H1 (cell line): ENCODE measurements around the gene NRXN3. TPM values are rescaled to one million over a fixed set of nuclear protein-coding genes. Genes with fewer than 3 reads are reported as not detected.

ENCODE experiments used
- CTCF ChIA-PET: fragments of 300-600 bp; sonication (Branson Sonifier 250); formaldehyde crosslinking; loops from one replicate; lab custom pipeline; 2021; ENCODE audit not compliant: partially characterized antibody; lab: Charles Lee
- POLR2A ChIA-PET: fragments of 300-600 bp; sonication (Branson Sonifier 250); formaldehyde crosslinking; loops from one replicate; lab custom pipeline; 2021; ENCODE audit warnings: inconsistent platforms; ENCODE audit not compliant: partially characterized antibody; lab: Charles Lee
- DNase-seq, 2 experiments: peaks; one replicate each; pipeline versions ENCODE4 v3.0.0 to v3.0.0-alpha.2; 2010 to 2022; ENCODE audit warnings: low spot score in 2 of 2, low read depth in 1 of 2, mixed read lengths in 1 of 2
- FAIRE-seq: peaks from 2 replicates; lab custom pipeline; 2011; peaks lifted over from hg19 to GRCh38; lab: Jason Lieb, UNC
- H2AFZ ChIP-seq: 2 replicates; pipeline ENCODE4 v1.8.1; 2012; ENCODE audit warnings: low read length, inconsistent platforms
- H2AK5ac ChIP-seq: 2 replicates; pipeline ENCODE4 v1.6.1; 2013; ENCODE audit warnings: low read depth, low read length
- H2BK120ac ChIP-seq: replicated peaks from 2 replicates; pipeline ENCODE3; 2013; ENCODE audit warnings: low read depth, low read length, inconsistent platforms
- H2BK12ac ChIP-seq: 2 replicates; pipeline ENCODE4 v1.6.1; 2013; ENCODE audit warnings: low read depth, low read length
- H2BK15ac ChIP-seq: 2 replicates; pipeline ENCODE4 v1.6.1; 2013; ENCODE audit warnings: low read length
- H2BK20ac ChIP-seq: 2 replicates; pipeline ENCODE4 v1.6.1; 2013; ENCODE audit warnings: low read length
- H2BK5ac ChIP-seq: 2 replicates; pipeline ENCODE4 v1.6.1; 2013; ENCODE audit warnings: low read depth, low read length
- H3K14ac ChIP-seq: 2 replicates; pipeline ENCODE4 v1.6.1; 2013; ENCODE audit warnings: inconsistent platforms; ENCODE audit not compliant: insufficient read length
- H3K18ac ChIP-seq: 2 replicates; pipeline ENCODE4 v1.6.1; 2013; ENCODE audit warnings: low read length; ENCODE audit errors: extremely low read depth
- H3K23ac ChIP-seq: 2 replicates; pipeline ENCODE4 v1.6.1; 2013; ENCODE audit warnings: inconsistent platforms; ENCODE audit not compliant: insufficient read length
- H3K23me2 ChIP-seq: 2 replicates; pipeline ENCODE4 v1.6.1; 2013; ENCODE audit warnings: low read depth, low read length
- H3K27ac ChIP-seq: 2 replicates; pipeline ENCODE4 v1.6.1; 2011; ENCODE audit warnings: low read depth, low read length, inconsistent platforms
- H3K27me3 ChIP-seq, 4 experiments: replicated peaks in 1 of 4; 1 replicate in 1 of 4; 2 replicates in 3 of 4; pipeline versions ENCODE4 v1.6.1 to v1.8.1; 2011 to 2013; ENCODE audit warnings: low read length in 3 of 4, mild to moderate bottlenecking in 3 of 4, inconsistent platforms in 2 of 4, mixed read lengths in 2 of 4, moderate library complexity in 1 of 4; ENCODE audit not compliant: control insufficient read depth in 3 of 4, insufficient read depth in 3 of 4; ENCODE audit errors: extremely low read depth in 1 of 4
- H3K36me3 ChIP-seq, 4 experiments: 2 replicates each; pipeline versions ENCODE4 v1.6.1 to v1.8.1; 2011 to 2013; ENCODE audit warnings: mild to moderate bottlenecking in 4 of 4, low read length in 3 of 4, moderate library complexity in 2 of 4, control low read depth in 1 of 4, inconsistent platforms in 1 of 4; ENCODE audit not compliant: insufficient read depth in 4 of 4, control insufficient read depth in 2 of 4
- H3K4ac ChIP-seq: replicated peaks from 2 replicates; pipeline ENCODE3; 2013; ENCODE audit warnings: low read length, low read depth, mixed read lengths, inconsistent platforms; ENCODE audit not compliant: insufficient read length
- H3K4me1 ChIP-seq, 4 experiments: replicated peaks in 1 of 4; 1 replicate in 1 of 4; 2 replicates in 3 of 4; pipeline versions ENCODE4 v1.6.1 to v1.8.1; 2011 to 2013; ENCODE audit warnings: low read length in 3 of 4, inconsistent platforms in 2 of 4, mixed read lengths in 1 of 4; ENCODE audit not compliant: insufficient read depth in 4 of 4, control insufficient read depth in 3 of 4
- H3K4me2 ChIP-seq, 2 experiments: 2 replicates each; pipeline versions ENCODE4 v1.6.1 to v1.8.1; 2011 to 2013; ENCODE audit warnings: low read depth in 2 of 2, low read length in 2 of 2, control low read depth in 1 of 2, inconsistent platforms in 1 of 2, mild to moderate bottlenecking in 1 of 2; ENCODE audit not compliant: insufficient read depth in 1 of 2
- H3K4me3 ChIP-seq, 4 experiments: fragments of 200-600, 300-600 bp in 1 of 4; sonication (generic), shearing (Covaris generic), sonication (Bioruptor Twin) in 1 of 4; 2 replicates each; pipeline versions ENCODE4 v1.5.1 to v1.8.1; 2011 to 2016; ENCODE audit warnings: low read length in 4 of 4, low read depth in 3 of 4, control low read depth in 2 of 4, inconsistent platforms in 2 of 4, mild to moderate bottlenecking in 2 of 4, mixed read lengths in 1 of 4, moderate library complexity in 1 of 4; ENCODE audit not compliant: insufficient read depth in 2 of 4; ENCODE audit errors: extremely low read depth in 1 of 4
- H3K56ac ChIP-seq: replicated peaks from 2 replicates; pipeline ENCODE3; 2013; ENCODE audit warnings: low read depth, mild to moderate bottlenecking, mixed read lengths, low read length, inconsistent platforms; ENCODE audit not compliant: insufficient read length
- H3K79me1 ChIP-seq: 2 replicates; pipeline ENCODE4 v1.6.1; 2013; ENCODE audit warnings: low read depth, low read length, control low read depth
- H3K79me2 ChIP-seq, 2 experiments: 2 replicates each; pipeline versions ENCODE4 v1.6.1 to v1.8.1; 2012 to 2013; ENCODE audit warnings: low read length in 2 of 2, mild to moderate bottlenecking in 2 of 2, inconsistent platforms in 1 of 2; ENCODE audit not compliant: insufficient read depth in 2 of 2, control insufficient read depth in 1 of 2
- H3K9ac ChIP-seq, 4 experiments: replicated peaks in 1 of 4; 1 replicate in 1 of 4; 2 replicates in 3 of 4; pipeline versions ENCODE4 v1.6.1 to v1.8.1; 2011 to 2013; ENCODE audit warnings: low read depth in 3 of 4, low read length in 3 of 4, control low read depth in 2 of 4, mild to moderate bottlenecking in 2 of 4, moderate library complexity in 2 of 4, inconsistent platforms in 1 of 4; ENCODE audit errors: extremely low read depth in 1 of 4
- H3K9me3 ChIP-seq, 2 experiments: 2 replicates each; pipeline versions ENCODE4 v1.6.1 to v1.8.1; 2012 to 2013; ENCODE audit warnings: mild to moderate bottlenecking in 2 of 2, moderate library complexity in 2 of 2, control low read depth in 1 of 2, inconsistent platforms in 1 of 2, low read depth in 1 of 2, low read length in 1 of 2, mixed read lengths in 1 of 2; ENCODE audit not compliant: insufficient read depth in 2 of 2
- H4K20me1 ChIP-seq, 2 experiments: replicated peaks in 1 of 2; 2 replicates each; pipeline versions ENCODE3 to v1.8.1; 2011 to 2013; ENCODE audit warnings: inconsistent platforms in 2 of 2, low read length in 2 of 2, mild to moderate bottlenecking in 1 of 2; ENCODE audit not compliant: insufficient read depth in 2 of 2, control insufficient read depth in 1 of 2
- H4K5ac ChIP-seq: 2 replicates; pipeline ENCODE4 v1.6.1; 2013; ENCODE audit warnings: low read length, low read depth, mixed read lengths, inconsistent platforms; ENCODE audit not compliant: insufficient read length
- H4K8ac ChIP-seq: 2 replicates; pipeline ENCODE4 v1.8.0; 2013; ENCODE audit warnings: mild to moderate bottlenecking, moderate library complexity, low read length, inconsistent platforms; ENCODE audit not compliant: insufficient read depth; ENCODE audit errors: extremely low read depth
- H4K91ac ChIP-seq: replicated peaks from 2 replicates; pipeline ENCODE3; 2013; ENCODE audit warnings: low read length, mixed read lengths, inconsistent platforms; ENCODE audit not compliant: insufficient read length
- EP300 ChIP-seq, 2 experiments: IDR thresholded peaks; 1 replicate in 1 of 2; 2 replicates in 1 of 2; pipeline ENCODE4 v1.6.1; 2011 to 2012; ENCODE audit warnings: low read depth in 2 of 2, low read length in 2 of 2, mild to moderate bottlenecking in 2 of 2, borderline replicate concordance in 1 of 2, inconsistent platforms in 1 of 2, moderate library complexity in 1 of 2
- FOSL1 ChIP-seq: IDR thresholded peaks from 2 replicates; pipeline ENCODE4 v1.6.1; 2011; ENCODE audit warnings: mild to moderate bottlenecking, low read depth, low read length, moderate library complexity; ENCODE audit not compliant: insufficient read depth
- HDAC2 ChIP-seq, 2 experiments: fragments of 300-600 bp in 1 of 2; sonication (generic) in 1 of 2; IDR thresholded peaks; 2 replicates each; pipeline ENCODE4 v1.6.1; 2011 to 2012; ENCODE audit warnings: low read depth in 2 of 2, low read length in 2 of 2, mild to moderate bottlenecking in 2 of 2, moderate library complexity in 2 of 2, borderline replicate concordance in 1 of 2, inconsistent platforms in 1 of 2
- TEAD4 ChIP-seq: IDR thresholded peaks from 2 replicates; pipeline ENCODE4 v1.6.1; 2012; ENCODE audit warnings: low read depth, low read length, inconsistent platforms, mixed read lengths
- YY1 ChIP-seq: IDR thresholded peaks from 2 replicates; pipeline ENCODE4 v1.6.1; 2011; ENCODE audit warnings: low read depth, mild to moderate bottlenecking, low read length
- ZNF274 ChIP-seq: IDR thresholded peaks from 2 replicates; pipeline ENCODE4 v1.7.0; 2012; ENCODE audit warnings: low read length, borderline replicate concordance; ENCODE audit errors: extremely low read depth
- WGBS, 2 experiments: shearing (Covaris generic) in 1 of 2; methylation state at CpG; one replicate each; pipeline versions ENCODE4 v1.1.6 to v1.1.7; 2013 to 2015; ENCODE audit warnings: low lambda C conversion rate in 2 of 2, mixed read lengths in 2 of 2, inconsistent platforms in 1 of 2, low coverage in 1 of 2, missing lambda C conversion rate in 1 of 2; ENCODE audit not compliant: insufficient replicate concordance in 2 of 2, insufficient coverage in 1 of 2, insufficient read length in 1 of 2; ENCODE audit errors: extremely low coverage in 1 of 2, missing lambda C conversion rate in 1 of 2; 5-methylcytosine and 5-hydroxymethylcytosine counted together
- polyA plus RNA-seq, 7 experiments: library from polyadenylated mRNA; depleted of rRNA in 3 of 7; stranded (reverse) in 5 of 7; unstranded in 2 of 7; fragments of >200 nt in 5 of 7; fragments of 200-250 nt in 2 of 7; gene quantifications; 1 replicate in 5 of 7; 2 replicates in 1 of 7; 4 replicates in 1 of 7; pipeline versions ENCODE4 v1.2.1 to v1.2.3, GENCODE V29; 2011 to 2013; ENCODE audit warnings: missing spikeins in 2 of 7, mixed read lengths in 2 of 7
- total RNA-seq: library from RNA; stranded (reverse); fragmentation: NEBNext Ultra II Directional; extraction: Animal tissue kit (Norgen Biotek cat#: 25700); gene quantifications from 2 replicates; pipeline ENCODE4 v1.2.1, GENCODE V29; 2021
- TF ChIP-seq, protein P1 (sequence below), 3 experiments: IDR thresholded peaks; 1 replicate in 2 of 3; 2 replicates in 1 of 3; pipeline versions ENCODE4 v1.5.1 to v1.6.1; 2011; ENCODE audit warnings: low read length in 3 of 3, mild to moderate bottlenecking in 3 of 3, inconsistent platforms in 2 of 3, low read depth in 1 of 3, moderate library complexity in 1 of 3; ENCODE audit not compliant: insufficient read depth in 1 of 3; ENCODE audit errors: control extremely low read depth in 1 of 3

Gene NRXN3
- total and polyA plus RNA-seq, 2 of the 8 experiments (the other 6 are each of a cell fraction or from before 2014, with no cell fraction given), result 2.6 to 4.1 TPM

DNA sequence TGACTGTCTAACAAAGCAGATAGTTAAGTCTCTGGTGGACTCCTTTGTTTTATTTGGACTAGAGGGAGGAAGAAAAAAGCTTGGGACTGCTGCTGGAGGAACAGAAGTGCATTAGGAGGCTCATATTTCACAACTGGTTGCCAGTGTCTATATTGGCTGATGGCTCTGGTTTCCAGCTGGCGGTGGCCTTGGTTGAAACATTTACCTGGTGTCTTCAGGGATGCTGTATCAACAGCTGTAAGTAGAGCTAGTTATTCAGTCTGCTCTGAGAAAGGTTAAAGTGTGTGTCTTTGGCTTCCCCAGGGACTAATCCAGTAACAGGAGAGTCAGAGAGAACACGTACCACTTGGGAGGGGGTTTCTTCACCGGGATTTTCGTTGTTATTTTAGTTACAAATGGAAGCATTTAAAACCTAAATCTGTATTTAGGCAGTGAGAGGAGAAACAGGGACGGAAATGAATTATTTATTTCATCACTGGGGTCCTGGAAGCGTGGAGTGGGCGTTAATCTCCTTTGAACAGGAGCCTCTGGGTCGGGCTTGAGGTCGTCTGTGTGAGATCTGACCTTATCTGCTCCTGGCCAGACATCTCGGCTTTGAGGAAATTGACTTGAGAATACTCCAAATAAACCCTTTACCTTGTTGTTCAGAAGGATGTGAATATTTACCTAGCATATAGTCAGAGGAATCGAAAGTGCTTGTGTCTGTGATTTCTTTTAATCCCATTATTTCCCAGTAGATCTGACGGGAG lies 149.9 kb downstream of the NRXN3 start:
- Histone ChIP-seq H2BK120ac (no peak overlapping the region), H3K79me2 (no peaks in the 10 kb centered on the region), H3K14ac (no peak overlapping the region), H3K4ac (no peak overlapping the region), H3K4me2 (no peak overlapping the region), H2BK15ac (no peak overlapping the region), H3K27ac (no peak overlapping the region), H3K4me1 (peaks cover 0 to 12% (median 3%) of the 10 kb centered on the region in 4 experiments; a peak in 2 of 7 replicates), H3K9ac (no peak overlapping the region), H3K23me2 (no peaks in the 10 kb centered on the region), H3K27me3 (no peaks in the 10 kb centered on the region), H4K5ac (no peak overlapping the region), H3K36me3 (no peaks in the 10 kb centered on the region), H3K18ac (no peak overlapping the region), H3K79me1 (no peaks in the 10 kb centered on the region), H3K9me3 (no peaks in the 10 kb centered on the region), H2AK5ac (no peak overlapping the region), H4K8ac (no peak overlapping the region), H2BK5ac (no peak overlapping the region), H3K56ac (no peak overlapping the region), H2BK12ac (no peak overlapping the region), H2BK20ac (no peak overlapping the region), H3K4me3 (no peak overlapping the region), H2AFZ (no peak overlapping the region), H3K23ac (no peak overlapping the region), H4K20me1 (no peaks in the 10 kb centered on the region), H4K91ac (no peak overlapping the region)
- ChIA-PET POLR2A (no interaction called here), CTCF (no interaction called here)
- DNase-seq, result no peak
- 88% methylated on average over 12 of the region's 12 CpGs; no CpG with 5 or more reads in 1 of the 2 experiments for WGBS, 2 experiments
- FAIRE-seq, result no peak
- TF ChIP-seq HDAC2 (IDR thresholded peaks at IDR 0.05; ENCODE audit: borderline replicate concordance in 1 of 2, low read depth in 2 of 2, low read length in 2 of 2) (no peak), YY1 (no peak), EP300 (IDR thresholded peaks at IDR 0.05; ENCODE audit: borderline replicate concordance in 1 of 2, low read depth in 2 of 2, low read length in 2 of 2) (no peak), ZNF274 (no peak), FOSL1 (no peak), TEAD4 (no peak)
- TF ChIP-seq, protein P1, sequence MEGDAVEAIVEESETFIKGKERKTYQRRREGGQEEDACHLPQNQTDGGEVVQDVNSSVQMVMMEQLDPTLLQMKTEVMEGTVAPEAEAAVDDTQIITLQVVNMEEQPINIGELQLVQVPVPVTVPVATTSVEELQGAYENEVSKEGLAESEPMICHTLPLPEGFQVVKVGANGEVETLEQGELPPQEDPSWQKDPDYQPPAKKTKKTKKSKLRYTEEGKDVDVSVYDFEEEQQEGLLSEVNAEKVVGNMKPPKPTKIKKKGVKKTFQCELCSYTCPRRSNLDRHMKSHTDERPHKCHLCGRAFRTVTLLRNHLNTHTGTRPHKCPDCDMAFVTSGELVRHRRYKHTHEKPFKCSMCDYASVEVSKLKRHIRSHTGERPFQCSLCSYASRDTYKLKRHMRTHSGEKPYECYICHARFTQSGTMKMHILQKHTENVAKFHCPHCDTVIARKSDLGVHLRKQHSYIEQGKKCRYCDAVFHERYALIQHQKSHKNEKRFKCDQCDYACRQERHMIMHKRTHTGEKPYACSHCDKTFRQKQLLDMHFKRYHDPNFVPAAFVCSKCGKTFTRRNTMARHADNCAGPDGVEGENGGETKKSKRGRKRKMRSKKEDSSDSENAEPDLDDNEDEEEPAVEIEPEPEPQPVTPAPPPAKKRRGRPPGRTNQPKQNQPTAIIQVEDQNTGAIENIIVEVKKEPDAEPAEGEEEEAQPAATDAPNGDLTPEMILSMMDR (IDR thresholded peaks at IDR 0.05; ENCODE audit: control extremely low read depth in 1 of 3, insufficient read depth in 1 of 3, low read depth in 1 of 3, low read length in 3 of 3), result no peak
